ENCODE data around the gene C1orf105. TPM values are rescaled to one million over a fixed set of nuclear protein-coding genes. Genes with fewer than 3 reads are reported as not detected.

C1orf105 gene
- total RNA-seq, 4 donors from 2014 or later: 0.89 to 1.5 (median 1.5) TPM; not detected in 1

GRCh38 chr1:172378109-172378760 lies 42.2 kb upstream of the C1orf105 start:
- DNase-seq (ENCODE audit: low spot score in 2 of 2): no peak
- Histone ChIP-seq H3K36me3 (no peaks in the 10 kb centered on the region), H3K27ac (no peak overlapping the region), H3K27me3 (no peaks in the 10 kb centered on the region), H3K4me3 (no peak overlapping the region), H3K9me3 (no peaks in the 10 kb centered on the region), H3K4me1 (no peaks in the 10 kb centered on the region)
- TF ChIP-seq POLR2A (IDR thresholded peaks at IDR 0.05) (no peak), POLR2AphosphoS5 (IDR thresholded peaks at IDR 0.05) (no peak), CTCF (IDR thresholded peaks at IDR 0.05) (no peak), EP300 (IDR thresholded peaks at IDR 0.05) (no peak)
- WGBS: 70% methylated on average over 1 of the region's 1 CpG

GRCh38 chr1:172380441-172381244 lies 39.8 kb upstream of the C1orf105 start:
- H3K27me3 ChIP-seq: no peaks in the 10 kb centered on the region
- no peak overlapping the region for H3K27ac ChIP-seq
- no peak for TF ChIP-seq CTCF (IDR thresholded peaks at IDR 0.05)
- TF ChIP-seq EP300 (IDR thresholded peaks at IDR 0.05): no peak
- TF ChIP-seq POLR2A (IDR thresholded peaks at IDR 0.05): no peak
- no peak for TF ChIP-seq POLR2AphosphoS5 (IDR thresholded peaks at IDR 0.05)
- WGBS: 66% methylated on average over 6 of the region's 6 CpGs
- H3K4me3 ChIP-seq: no peak overlapping the region
- H3K4me1 ChIP-seq: no peaks in the 10 kb centered on the region
- DNase-seq (ENCODE audit: low spot score in 2 of 2): no peak
- H3K9me3 ChIP-seq: no peaks in the 10 kb centered on the region
- no peaks in the 10 kb centered on the region for H3K36me3 ChIP-seq

GRCh38 chr1:172381946-172382345 lies 38.5 kb upstream of the C1orf105 start:
- TF ChIP-seq POLR2A (IDR thresholded peaks at IDR 0.05): no peak
- no peak for TF ChIP-seq POLR2AphosphoS5 (IDR thresholded peaks at IDR 0.05)
- TF ChIP-seq CTCF (IDR thresholded peaks at IDR 0.05): no peak
- TF ChIP-seq EP300 (IDR thresholded peaks at IDR 0.05): no peak
- no peak overlapping the region for H3K27ac ChIP-seq

GRCh38 chr1:172382406-172382805 lies 38.1 kb upstream of the C1orf105 start:
- Histone ChIP-seq H3K9me3 (no peaks in the 10 kb centered on the region), H3K27ac (no peak overlapping the region), H3K4me3 (no peak overlapping the region), H3K4me1 (no peaks in the 10 kb centered on the region), H3K27me3 (no peaks in the 10 kb centered on the region), H3K36me3 (no peaks in the 10 kb centered on the region)
- 72% methylated on average over 1 of the region's 1 CpG for WGBS
- no peak for DNase-seq (ENCODE audit: low spot score in 2 of 2)
- TF ChIP-seq EP300 (IDR thresholded peaks at IDR 0.05) (no peak), CTCF (IDR thresholded peaks at IDR 0.05) (no peak), POLR2A (IDR thresholded peaks at IDR 0.05) (no peak), POLR2AphosphoS5 (IDR thresholded peaks at IDR 0.05) (no peak)

More at GRCh38 chr1:172381946-172382345, 38.5 kb upstream of the C1orf105 start:
- Histone ChIP-seq H3K4me1 (no peaks in the 10 kb centered on the region), H3K27me3 (no peaks in the 10 kb centered on the region), H3K4me3 (no peak overlapping the region), H3K36me3 (no peaks in the 10 kb centered on the region), H3K9me3 (no peaks in the 10 kb centered on the region)
- 82% methylated on average over 2 of the region's 2 CpGs for WGBS
- DNase-seq (ENCODE audit: low spot score in 2 of 2): no peak

GRCh38 chr1:172382990-172383389 lies 37.5 kb upstream of the C1orf105 start:
- WGBS: 78% methylated on average over 4 of the region's 4 CpGs
- Histone ChIP-seq H3K36me3 (no peaks in the 10 kb centered on the region), H3K27me3 (no peaks in the 10 kb centered on the region), H3K4me1 (no peaks in the 10 kb centered on the region), H3K27ac (no peak overlapping the region), H3K9me3 (no peaks in the 10 kb centered on the region), H3K4me3 (no peak overlapping the region)
- TF ChIP-seq EP300 (IDR thresholded peaks at IDR 0.05): no peak
- TF ChIP-seq POLR2A (IDR thresholded peaks at IDR 0.05): no peak
- no peak for TF ChIP-seq CTCF (IDR thresholded peaks at IDR 0.05)
- no peak for TF ChIP-seq POLR2AphosphoS5 (IDR thresholded peaks at IDR 0.05)
- DNase-seq (ENCODE audit: low spot score in 2 of 2): no peak

Measured in suprapubic skin (tissue), 4 donors.